DMS 273 (cell line): ENCODE data around the gene ADCY6.
A peak's percentile ranks its signal among the peaks of the same experiment; 100 is the strongest.
"Not testable (repeated sequence)": the region's sequence is repeated elsewhere in the genome, so short reads cannot be mapped to it uniquely, and the experiment has no call there.

Experiments used
- DNase-seq: peaks from one replicate; lab custom pipeline; 2025; ENCODE audit not compliant: unreplicated experiment; lab: John Stamatoyannopoulos, UW

Gene ADCY6

GRCh38 chr12:48764521-48764920 lies 24.4 kb downstream of the ADCY6 start:
- no peak for DNase-seq

- DNase-seq: no peak
Measured at GRCh38 chr12:48758737-48759136, 30.2 kb downstream of the ADCY6 start.

DNA sequence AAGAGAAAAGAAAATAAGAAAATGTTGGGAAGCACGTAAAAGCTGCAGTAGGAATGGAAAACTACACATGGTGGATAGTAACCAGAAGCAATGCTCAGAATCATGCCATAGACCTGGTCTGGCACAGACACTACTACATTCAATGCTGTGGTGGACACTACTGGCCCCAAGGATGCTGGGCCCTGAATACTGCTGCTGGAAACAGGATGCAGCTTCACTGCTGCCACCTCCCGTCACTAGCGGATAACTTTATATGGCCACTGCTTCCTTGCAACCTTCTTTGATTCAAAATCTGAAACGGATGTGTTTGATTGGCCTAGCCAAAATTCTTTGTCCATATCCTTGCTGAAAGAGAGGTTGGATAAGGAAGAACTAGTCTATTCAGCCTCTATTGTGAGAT lies 30.7 kb downstream of the ADCY6 start:
- DNase-seq: no peak

GRCh38 chr12:48750769-48751356 lies 38.0 kb downstream of the ADCY6 start:
- no peak for DNase-seq

DNA sequence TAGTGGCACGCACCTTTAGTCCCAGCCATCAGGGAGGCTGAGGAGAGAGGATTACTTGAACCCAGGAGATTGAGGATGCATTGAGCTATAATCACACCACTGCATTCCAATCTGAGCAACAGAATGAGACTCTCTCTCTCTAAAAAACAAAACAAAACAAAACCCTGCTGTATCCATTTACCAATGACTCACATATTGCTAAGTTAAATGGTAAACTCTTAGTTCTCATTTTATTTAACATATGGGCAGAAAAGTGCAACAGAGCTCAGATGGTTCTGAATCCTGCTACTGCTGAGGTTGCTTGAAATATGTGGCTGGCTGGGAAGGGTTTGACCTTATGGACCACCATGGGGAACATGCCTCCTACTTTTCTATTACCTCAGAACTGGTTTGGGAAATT lies 38.7 kb downstream of the ADCY6 start:
- DNase-seq: no peak

GRCh38 chr12:48744251-48745008 lies 44.5 kb downstream of the ADCY6 start:
- no peak for DNase-seq

- DNase-seq: no peak
Measured at GRCh38 chr12:48739618-48740269, 49.1 kb downstream of the ADCY6 start.

GRCh38 chr12:48736456-48736855 lies 52.4 kb downstream of the ADCY6 start:
- DNase-seq: no peak

DNA sequence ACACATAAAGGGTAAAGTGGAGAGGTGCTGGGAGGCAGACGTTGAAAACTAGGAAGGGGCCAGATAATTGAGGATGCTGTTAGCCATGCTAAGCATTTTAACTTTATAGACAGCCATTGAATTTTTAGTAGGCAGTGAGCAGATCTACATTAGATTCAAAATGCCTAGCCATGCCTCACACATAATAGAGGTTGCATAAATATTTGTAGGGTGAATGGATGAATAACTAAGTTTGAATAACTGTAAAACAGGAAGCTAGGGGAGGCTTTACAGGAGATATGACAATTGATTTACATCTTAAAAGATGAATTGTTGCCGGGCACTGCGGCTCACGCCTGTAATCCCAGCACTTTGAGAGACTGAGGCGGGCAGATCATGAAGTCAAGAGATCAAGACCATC lies 60.1 kb downstream of the ADCY6 start:
- no peak for DNase-seq

DNA sequence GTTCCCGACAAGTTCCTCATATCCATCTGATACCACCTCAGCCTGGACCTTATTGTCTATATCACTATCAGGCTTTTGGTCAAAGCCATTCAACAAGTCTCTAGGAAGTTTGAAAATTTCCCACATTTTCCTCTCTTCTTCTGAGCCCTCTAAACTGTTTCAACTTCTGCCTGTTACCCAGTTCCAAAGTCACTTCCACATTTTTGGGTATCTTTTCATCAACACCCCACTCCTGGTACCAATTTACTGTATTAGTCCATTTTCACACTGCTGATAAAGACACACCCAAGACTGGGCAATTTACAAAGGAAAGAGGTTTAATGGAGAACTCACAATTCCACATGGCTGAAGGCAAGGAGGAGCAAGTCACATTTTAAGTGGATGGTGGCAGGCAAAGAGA lies 68.2 kb downstream of the ADCY6 start:
- DNase-seq: not testable (repeated sequence)

- DNase-seq: not testable (repeated sequence)
Measured at GRCh38 chr12:48720171-48720570, 68.7 kb downstream of the ADCY6 start.

DNA sequence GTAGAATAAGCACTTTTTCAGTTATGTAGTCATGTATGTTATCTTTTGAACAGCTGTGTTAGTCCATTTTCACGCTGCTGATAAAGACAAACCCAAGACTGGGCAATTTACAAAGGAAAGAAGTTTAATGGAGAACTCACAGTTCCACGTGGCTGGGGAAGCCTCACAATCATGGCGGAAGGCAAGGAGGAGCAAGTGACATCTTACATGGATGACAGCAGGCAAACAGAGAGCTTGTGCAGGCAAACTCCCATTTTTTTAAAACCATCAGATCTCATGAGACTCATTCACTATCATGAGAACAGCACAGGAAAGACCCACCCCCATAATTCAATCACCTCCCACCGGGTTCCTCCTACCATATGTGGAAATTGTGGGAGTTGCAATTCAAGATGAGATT lies 69.9 kb downstream of the ADCY6 start:
- DNase-seq: not testable (repeated sequence)

GRCh38 chr12:48717252-48717695 lies 71.6 kb downstream of the ADCY6 start:
- peak; percentile 9 for DNase-seq

DNA sequence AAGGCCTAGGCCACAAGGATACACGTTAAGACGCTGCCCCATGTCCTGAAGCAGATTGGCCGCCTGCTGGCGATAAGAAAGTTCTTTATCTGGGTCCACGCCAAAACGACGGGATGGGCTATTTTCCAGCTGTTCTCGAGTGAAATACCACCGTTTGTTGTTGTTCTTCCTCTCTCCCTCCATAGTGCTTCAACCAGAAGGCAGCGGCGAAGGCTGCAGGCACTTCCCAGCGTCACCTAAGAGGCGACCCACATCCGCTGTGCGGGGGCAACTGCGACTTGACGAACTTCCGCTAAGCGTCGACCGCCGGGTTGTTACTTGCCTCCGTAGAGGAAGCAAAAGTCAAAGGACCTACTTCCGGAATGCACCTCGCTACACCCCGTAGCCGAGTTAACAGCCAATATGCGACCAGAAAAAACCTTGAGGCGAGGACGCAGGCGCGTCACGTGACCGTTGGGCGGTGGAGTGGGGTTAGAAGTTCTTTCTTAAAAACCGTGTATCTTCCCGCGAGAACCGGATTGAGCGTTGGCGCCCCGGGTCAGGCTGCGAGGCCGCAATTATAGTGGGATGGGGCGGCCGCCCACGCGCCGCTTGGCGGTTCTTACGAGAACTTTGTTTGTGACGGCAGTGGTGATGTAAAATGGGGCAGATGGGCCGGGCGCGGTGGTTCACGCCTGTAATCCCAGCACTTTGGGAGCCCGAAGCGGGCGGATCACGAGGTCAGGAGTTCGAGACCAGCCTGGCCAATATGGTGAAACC lies 72.2 kb downstream of the ADCY6 start, which contains the start of gene CCNT1:
Gene CCNT1, minus strand, starts transcription at position 215 of the 759 bp plus-strand sequence. Its CDS starts 32 bp downstream, at position 183.
- DNase-seq: peak; percentile 99
